NK-92 (cell line): Measurements from ENCODE around the gene ADH7.
"Not testable (repeated sequence)": the region's sequence is repeated elsewhere in the genome, so short reads cannot be mapped to it uniquely, and the experiment has no call there.

Source experiments
- DNase-seq: peaks from one replicate; lab custom pipeline; 2025; ENCODE audit not compliant: unreplicated experiment; lab: John Stamatoyannopoulos, UW

Gene ADH7

DNA sequence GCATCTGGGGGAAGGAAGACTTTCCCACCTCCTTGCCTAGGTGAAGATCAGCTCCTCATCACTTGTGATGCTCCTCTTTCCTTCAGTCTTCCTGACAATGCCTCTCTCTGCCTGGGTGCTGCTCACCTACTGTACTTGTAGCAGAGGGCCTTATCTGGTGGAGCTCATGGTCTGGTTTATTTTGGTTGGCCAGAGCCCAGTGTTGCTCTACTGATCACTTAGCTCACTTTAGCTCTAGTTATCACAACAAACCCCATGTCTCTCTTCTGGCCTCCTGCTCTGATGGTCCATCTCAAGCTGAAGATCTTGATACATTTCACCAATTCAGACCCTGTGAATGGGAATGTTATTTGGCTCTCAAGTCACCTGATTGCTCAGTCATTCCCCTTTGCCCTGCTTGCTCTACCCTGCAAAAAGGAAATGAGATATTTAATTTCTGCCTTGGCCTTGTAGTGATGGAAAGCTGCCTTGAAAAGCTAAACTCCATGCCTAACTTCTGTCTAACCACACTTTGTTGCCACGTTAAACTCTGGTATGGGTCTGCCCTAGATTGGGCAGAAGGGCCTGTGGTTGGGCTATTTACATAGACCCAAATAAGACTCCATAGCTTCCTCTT, 52.3 kb downstream of the ADH7 start:
- no peak for DNase-seq

DNA sequence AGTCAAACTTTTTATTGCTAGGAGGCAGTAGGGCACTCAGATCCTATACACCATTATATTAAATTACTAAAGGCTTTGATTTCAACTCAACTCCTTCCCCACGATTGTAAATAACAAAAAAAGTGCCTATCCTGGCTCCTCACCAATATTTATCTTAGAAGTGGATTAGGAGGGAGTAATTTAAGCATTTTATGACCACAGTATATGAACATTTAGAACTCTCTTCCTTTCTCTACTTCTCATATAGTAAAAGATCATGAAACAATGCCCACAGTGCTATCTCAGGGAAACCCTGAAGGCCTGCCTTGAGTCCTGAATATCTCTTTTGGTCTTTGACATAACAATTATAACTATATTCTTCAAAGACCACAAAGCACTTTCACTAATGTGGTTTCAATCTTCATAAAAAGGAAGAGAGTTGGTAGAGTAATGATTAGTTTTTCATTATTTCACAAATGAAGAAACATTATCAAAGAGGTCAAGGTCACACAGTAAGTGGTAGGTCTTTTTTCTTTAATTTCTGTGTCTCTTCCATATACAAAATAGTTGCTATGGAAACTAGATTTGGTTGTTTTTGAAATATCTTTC, 53.5 kb downstream of the ADH7 start:
- no peak for DNase-seq

DNA sequence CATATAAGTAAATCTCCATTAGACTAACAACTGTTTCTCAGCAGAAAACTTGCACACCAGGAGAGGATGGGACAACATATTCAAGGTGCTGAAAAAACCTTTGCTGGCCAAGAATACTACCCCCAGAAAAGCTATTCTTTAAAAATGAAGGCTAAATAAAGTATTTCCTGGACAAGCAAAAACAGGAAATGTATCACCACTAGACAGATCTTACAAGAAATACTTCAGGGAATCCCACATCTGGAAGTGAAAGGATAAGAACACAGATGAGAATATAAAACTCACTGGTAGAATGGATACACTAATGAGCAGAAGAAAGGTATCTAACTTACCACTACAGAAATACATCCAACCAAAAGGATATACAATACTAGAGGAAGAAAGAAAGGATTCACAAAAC, 55.6 kb downstream of the ADH7 start:
- DNase-seq: no peak

DNA sequence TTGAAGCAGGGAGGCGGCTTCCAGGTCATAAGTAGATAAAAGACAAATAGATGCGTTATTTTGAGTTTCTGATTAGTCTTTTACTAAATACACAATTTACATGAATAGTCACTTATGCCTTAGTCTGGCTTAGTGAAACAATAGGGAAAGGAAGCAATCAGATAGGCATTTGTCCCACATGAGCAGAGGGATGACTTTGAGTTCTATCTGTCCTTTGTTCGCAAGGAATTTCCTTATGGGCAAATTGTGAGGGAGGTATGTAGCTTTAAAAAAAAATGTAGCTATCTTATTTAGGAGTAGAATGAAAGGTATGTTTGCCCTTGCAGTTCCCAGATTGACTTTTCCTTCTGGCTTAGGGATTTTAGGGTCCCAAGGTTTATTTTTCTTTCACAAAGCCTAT, 56.3 kb downstream of the ADH7 start:
- DNase-seq: no peak

DNA sequence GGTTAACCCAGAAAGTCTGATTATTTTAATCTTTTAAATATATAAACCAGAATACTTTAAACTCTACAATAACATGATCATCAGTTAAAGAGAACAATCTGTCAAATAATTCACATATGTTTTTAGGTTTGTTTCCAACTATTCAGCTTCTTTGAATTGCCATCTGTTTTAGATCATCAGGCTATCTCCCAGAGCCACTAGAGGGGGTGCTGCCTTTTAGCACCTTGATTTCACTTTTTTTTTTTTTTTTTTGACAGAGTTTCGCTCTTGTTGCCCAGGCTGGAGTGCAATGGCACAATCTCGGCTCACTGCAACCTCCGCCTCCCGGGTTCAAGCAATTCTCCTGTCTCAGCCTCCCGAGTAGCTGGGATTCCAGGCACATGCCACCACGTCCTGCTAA, 57.8 kb downstream of the ADH7 start:
- DNase-seq: not testable (repeated sequence)

DNA sequence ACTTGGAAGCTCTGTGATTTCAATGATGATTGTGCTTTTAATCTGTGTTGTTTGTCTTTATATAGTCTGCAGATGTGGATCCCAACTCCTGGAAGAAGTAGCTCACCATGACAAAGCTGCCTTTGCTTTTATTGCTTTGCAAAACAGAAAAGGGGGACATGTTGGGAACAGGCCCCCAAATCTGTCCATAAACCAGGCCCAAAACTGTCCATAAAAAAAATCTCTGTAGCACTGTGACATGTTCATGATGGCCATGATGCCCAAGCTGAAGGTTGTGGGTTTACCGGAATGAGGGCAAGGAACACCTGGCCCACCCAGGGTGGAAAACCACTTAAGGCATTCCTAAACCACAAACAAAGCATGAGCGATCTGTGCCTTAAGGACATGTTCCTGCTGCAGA, 62.7 kb downstream of the ADH7 start:
- not testable (repeated sequence) for DNase-seq

DNA sequence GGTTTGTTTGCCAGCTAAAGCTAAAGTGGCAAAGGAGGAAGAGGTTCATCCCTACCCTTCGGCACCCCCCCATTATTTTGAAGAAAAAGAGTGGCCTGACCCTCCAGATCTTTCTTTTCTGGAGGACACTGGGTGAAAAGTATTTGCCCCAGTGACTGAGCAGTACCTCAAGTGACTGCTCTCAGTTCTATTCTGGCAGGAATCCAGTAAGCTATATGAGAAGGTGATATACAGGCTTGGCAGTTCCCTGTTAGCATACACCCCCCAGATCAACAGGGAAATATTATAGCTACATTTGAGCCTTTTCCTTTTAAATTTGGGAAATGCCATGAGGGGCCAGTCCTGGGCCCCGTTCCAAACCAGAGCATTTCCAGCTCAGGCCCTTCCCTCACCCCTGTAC, 67.3 kb downstream of the ADH7 start:
- DNase-seq: not testable (repeated sequence)

DNA sequence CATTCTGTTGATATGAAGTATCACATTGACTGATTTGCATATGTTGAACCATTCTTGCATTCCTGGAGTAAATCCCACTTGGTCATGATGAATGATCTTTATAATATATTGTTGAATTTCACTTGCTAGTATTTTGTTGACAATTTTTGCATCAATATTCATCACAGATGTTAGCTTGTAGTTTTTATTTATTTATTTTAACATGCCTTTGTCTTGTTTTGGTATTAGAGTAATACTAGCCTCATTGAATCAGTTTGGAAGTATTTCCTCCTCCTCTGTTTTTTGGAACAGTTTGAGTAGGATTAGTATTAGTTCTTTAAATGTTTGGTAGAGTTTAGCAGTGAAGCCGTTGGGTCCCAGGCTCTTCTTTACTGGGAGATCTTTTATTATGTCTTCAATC, 68.7 kb downstream of the ADH7 start:
- no peak for DNase-seq

DNA sequence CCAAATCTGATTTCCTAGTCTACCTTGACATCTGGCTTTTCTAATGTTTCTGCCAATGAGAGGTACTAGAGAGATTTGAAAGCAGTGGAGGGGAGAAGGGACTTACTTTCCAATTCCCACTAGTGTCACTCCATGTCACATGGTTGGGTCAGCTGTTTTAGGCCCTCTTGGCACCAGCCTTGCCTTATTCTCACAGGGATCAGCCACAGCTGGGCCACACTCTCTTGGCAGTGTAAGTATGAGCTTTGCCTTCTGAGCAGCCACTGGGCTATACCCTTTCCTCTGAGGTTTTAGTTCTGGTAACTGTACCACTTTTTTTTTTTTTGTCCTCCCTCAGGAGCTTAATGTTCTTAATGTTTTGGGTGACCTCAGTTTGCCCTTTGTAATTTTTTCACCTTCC, 72.4 kb downstream of the ADH7 start:
- no peak for DNase-seq
